PC-9 (cell line): ENCODE data around the gene TCF4. TPM values are rescaled to one million over a fixed set of nuclear protein-coding genes. Genes with fewer than 3 reads are reported as not detected.

Source experiments
- BruUV-seq: library from RNA; stranded (reverse); fragments of 400-500 nt; replicated peaks from 2 replicates; lab custom pipeline; 2021; lab: Mats Ljungman, UMichigan
- CTCF ChIA-PET: fragments of 300-600 bp; sonication (Branson Sonifier 250); formaldehyde crosslinking; loops from one replicate; lab custom pipeline; 2022; ENCODE audit warnings: antibody characterized with exemption; lab: Charles Lee
- POLR2A ChIA-PET: fragments of 300-600 bp; sonication (Branson Sonifier 250); formaldehyde crosslinking; loops from one replicate; lab custom pipeline; 2022; ENCODE audit warnings: antibody characterized with exemption; ENCODE audit not compliant: unreplicated experiment; lab: Charles Lee
- DNase-seq, 2 experiments: peaks; one replicate each; pipeline versions ENCODE4 v3.0.0 to v3.0.0-alpha.2; 2015 to 2022; ENCODE audit warnings: mixed read lengths in 1 of 2
- H2AFZ ChIP-seq: fragments of 200-600 bp; sonication (generic); 2 replicates; pipeline ENCODE4 v1.8.1; 2017; ENCODE audit warnings: antibody characterized with exemption
- H3F3A ChIP-seq: fragments of 200-600 bp; sonication (generic); 2 replicates; pipeline ENCODE4 v1.8.1; 2017; ENCODE audit warnings: antibody characterized with exemption, mild to moderate bottlenecking, low read depth; ENCODE audit not compliant: insufficient read depth
- H3K27ac ChIP-seq: fragments of 200-600 bp; sonication (generic); 2 replicates; pipeline ENCODE4 v1.6.1; 2016; ENCODE audit warnings: mixed run types
- H3K27me3 ChIP-seq: fragments of 200-600 bp; sonication (generic); 2 replicates; pipeline ENCODE4 v1.6.1; 2016; ENCODE audit warnings: low read depth, mixed run types; ENCODE audit not compliant: insufficient read depth
- H3K36me3 ChIP-seq: fragments of 200-600 bp; sonication (generic); 2 replicates; pipeline ENCODE4 v1.6.1; 2016; ENCODE audit warnings: low read depth, mixed run types
- H3K4me1 ChIP-seq: fragments of 200-600 bp; sonication (generic); replicated peaks from 2 replicates; pipeline ENCODE4 v1.6.1; 2016; ENCODE audit warnings: mixed run types; ENCODE audit not compliant: insufficient read depth
- H3K4me2 ChIP-seq: fragments of 200-600 bp; sonication (generic); 2 replicates; pipeline ENCODE4 v1.6.1; 2017; ENCODE audit warnings: mixed run types
- H3K4me3 ChIP-seq: fragments of 200-600 bp; sonication (generic); 2 replicates; pipeline ENCODE4 v1.6.1; 2016; ENCODE audit warnings: mixed run types
- H3K79me2 ChIP-seq: fragments of 200-600 bp; sonication (generic); 2 replicates; pipeline ENCODE4 v1.6.1; 2017; ENCODE audit warnings: low read depth, mixed run types
- H3K9me2 ChIP-seq: fragments of 200-600 bp; sonication (generic); 2 replicates; pipeline ENCODE4 v1.8.1; 2017; ENCODE audit warnings: mild to moderate bottlenecking; ENCODE audit not compliant: insufficient read depth
- H3K9me3 ChIP-seq: fragments of 200-600 bp; sonication (generic); 2 replicates; pipeline ENCODE4 v1.8.1; 2016; ENCODE audit warnings: low read depth; ENCODE audit not compliant: insufficient read depth
- H4K20me1 ChIP-seq: fragments of 200-600 bp; sonication (generic); 2 replicates; pipeline ENCODE4 v1.8.1; 2017; ENCODE audit not compliant: insufficient read depth
- EZH2 ChIP-seq: fragments of 200-600 bp; sonication (generic); IDR thresholded peaks from 2 replicates; pipeline ENCODE4 v1.8.0; 2017; ENCODE audit warnings: antibody characterized with exemption, low read depth
- intact Hi-C: fragments of 100-400 bp; cut with micrococcal nuclease; formaldehyde crosslinking; loops from one replicate; pipeline ENCODE4 v1.10.0; 2022; ENCODE audit not compliant: unreplicated experiment
- total RNA-seq: library from RNA; stranded (reverse); gene quantifications from 2 replicates; pipeline ENCODE4 v1.2.3, GENCODE V29; 2021
- TF ChIP-seq, protein P1 (sequence below): fragments of 200-600 bp; sonication (generic); conservative IDR thresholded peaks from 2 replicates; pipeline ENCODE4 v1.6.1; 2017; ENCODE audit warnings: mixed run types, antibody characterized with exemption, mild to moderate bottlenecking, moderate library complexity

Gene TCF4
- total RNA-seq, 1 experiment from 2014 or later, result 0.74 TPM

DNA sequence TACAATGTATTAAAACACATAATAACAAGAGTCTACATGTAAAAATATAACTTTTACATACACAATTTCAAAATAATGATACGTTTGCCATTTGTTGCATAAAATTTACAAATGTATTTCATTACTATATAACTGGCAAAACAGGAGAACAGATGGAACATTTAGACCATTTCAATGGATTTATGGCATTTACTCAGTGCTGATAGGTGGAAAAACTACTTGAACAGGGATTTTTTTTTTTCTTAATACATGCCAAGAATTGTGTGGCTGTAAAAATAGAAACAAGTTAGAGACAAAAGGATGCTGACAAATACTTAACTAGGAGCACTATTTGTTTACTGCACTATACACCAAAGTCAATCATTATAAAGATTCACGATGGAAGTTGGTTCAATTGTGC is 361.9 kb downstream of the TCF4 start:
- H3K27me3 ChIP-seq, result no peaks in the 10 kb centered on the region
- ChIA-PET CTCF (no interaction called here), POLR2A (no interaction called here)
- no peak for DNase-seq
- no TSS peak for BruUV-seq
- no peaks in the 10 kb centered on the region for H3K79me2 ChIP-seq
- intact Hi-C loops, result no loop called here
- H3K9me3 ChIP-seq, result no peaks in the 10 kb centered on the region
- H3F3A ChIP-seq, result no peaks in the 10 kb centered on the region
- TF ChIP-seq, protein P1, sequence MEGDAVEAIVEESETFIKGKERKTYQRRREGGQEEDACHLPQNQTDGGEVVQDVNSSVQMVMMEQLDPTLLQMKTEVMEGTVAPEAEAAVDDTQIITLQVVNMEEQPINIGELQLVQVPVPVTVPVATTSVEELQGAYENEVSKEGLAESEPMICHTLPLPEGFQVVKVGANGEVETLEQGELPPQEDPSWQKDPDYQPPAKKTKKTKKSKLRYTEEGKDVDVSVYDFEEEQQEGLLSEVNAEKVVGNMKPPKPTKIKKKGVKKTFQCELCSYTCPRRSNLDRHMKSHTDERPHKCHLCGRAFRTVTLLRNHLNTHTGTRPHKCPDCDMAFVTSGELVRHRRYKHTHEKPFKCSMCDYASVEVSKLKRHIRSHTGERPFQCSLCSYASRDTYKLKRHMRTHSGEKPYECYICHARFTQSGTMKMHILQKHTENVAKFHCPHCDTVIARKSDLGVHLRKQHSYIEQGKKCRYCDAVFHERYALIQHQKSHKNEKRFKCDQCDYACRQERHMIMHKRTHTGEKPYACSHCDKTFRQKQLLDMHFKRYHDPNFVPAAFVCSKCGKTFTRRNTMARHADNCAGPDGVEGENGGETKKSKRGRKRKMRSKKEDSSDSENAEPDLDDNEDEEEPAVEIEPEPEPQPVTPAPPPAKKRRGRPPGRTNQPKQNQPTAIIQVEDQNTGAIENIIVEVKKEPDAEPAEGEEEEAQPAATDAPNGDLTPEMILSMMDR, result no peak
- no peak for TF ChIP-seq EZH2
- no peaks in the 10 kb centered on the region for H3K36me3 ChIP-seq
- H3K4me1 ChIP-seq, result no peaks in the 10 kb centered on the region
- H2AFZ ChIP-seq, result no peak overlapping the region
- no peaks in the 10 kb centered on the region for H4K20me1 ChIP-seq
- no peak overlapping the region for H3K27ac ChIP-seq
- H3K4me2 ChIP-seq, result no peak overlapping the region
- no peaks in the 10 kb centered on the region for H3K9me2 ChIP-seq
- no peak overlapping the region for H3K4me3 ChIP-seq

DNA sequence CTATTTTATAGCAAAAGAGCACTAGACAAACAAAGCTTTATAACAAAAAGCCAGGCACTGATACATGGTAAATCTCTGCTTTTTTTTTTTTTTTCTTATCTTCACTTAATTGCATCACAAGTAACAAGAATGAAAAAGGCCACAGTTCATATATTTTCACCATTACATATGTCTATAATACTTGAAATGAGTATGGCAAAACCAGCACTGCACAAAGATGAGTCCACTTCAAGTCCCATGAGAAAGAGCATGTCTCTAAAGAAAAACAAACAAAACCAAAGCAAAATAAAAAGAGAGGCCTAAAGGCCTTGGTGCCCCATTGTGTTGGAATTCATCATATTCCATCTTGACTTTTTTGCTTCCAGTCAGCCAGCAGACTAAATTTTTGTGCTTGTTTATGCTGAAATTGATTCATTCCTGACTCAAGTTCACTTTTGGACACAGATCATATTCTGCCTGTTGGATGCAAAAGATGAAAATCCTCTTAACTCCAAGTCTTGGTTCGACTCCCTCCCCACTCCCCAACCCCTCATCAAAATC is 363.8 kb downstream of the TCF4 start:
- H3K9me3 ChIP-seq, result no peaks in the 10 kb centered on the region
- no peaks in the 10 kb centered on the region for H3K79me2 ChIP-seq
- H3K4me3 ChIP-seq, result no peak overlapping the region
- H3K27ac ChIP-seq, result no peak overlapping the region
- TF ChIP-seq EZH2, result no peak
- TF ChIP-seq, protein P1, result no peak
- H3K9me2 ChIP-seq, result no peaks in the 10 kb centered on the region
- no peaks in the 10 kb centered on the region for H3K27me3 ChIP-seq
- no peak overlapping the region for H3K4me2 ChIP-seq
- H3K4me1 ChIP-seq, result no peaks in the 10 kb centered on the region
- no peak for DNase-seq
- no peaks in the 10 kb centered on the region for H4K20me1 ChIP-seq
- CTCF ChIA-PET, result no interaction called here
- BruUV-seq, result no TSS peak
- POLR2A ChIA-PET, result no interaction called here
- intact Hi-C loops, result no loop called here
- no peak overlapping the region for H2AFZ ChIP-seq
- no peaks in the 10 kb centered on the region for H3F3A ChIP-seq
- no peaks in the 10 kb centered on the region for H3K36me3 ChIP-seq

DNA sequence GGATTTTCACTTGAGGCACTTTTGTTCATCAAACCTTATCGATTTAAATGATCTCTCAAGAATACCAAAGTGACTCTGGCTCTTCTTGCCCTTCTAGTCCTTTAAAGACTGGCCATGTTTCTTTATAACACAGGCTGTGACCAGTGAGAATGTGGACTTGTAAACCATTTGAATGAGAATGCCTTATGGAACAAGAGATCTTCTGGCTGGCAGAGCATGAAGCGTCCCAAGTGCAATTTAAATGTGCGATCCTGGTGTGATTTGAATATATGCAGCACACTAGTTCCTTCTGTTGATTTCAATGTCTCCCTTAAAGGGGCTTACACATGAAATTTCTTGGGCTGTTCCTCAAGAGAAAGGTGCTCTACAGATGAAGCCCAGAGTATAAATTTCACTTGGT is 366.4 kb downstream of the TCF4 start:
- no peak overlapping the region for H3K27ac ChIP-seq
- no peaks in the 10 kb centered on the region for H3K4me1 ChIP-seq
- no peak overlapping the region for H2AFZ ChIP-seq
- intact Hi-C loops, result no loop called here
- H3K27me3 ChIP-seq, result no peaks in the 10 kb centered on the region
- H4K20me1 ChIP-seq, result no peaks in the 10 kb centered on the region
- H3K9me3 ChIP-seq, result no peaks in the 10 kb centered on the region
- no peak overlapping the region for H3K4me3 ChIP-seq
- no peaks in the 10 kb centered on the region for H3F3A ChIP-seq
- BruUV-seq, result no TSS peak
- ChIA-PET CTCF (no interaction called here), POLR2A (no interaction called here)
- no peaks in the 10 kb centered on the region for H3K36me3 ChIP-seq
- H3K9me2 ChIP-seq, result no peaks in the 10 kb centered on the region
- TF ChIP-seq EZH2, result no peak
- TF ChIP-seq, protein P1, result no peak
- no peak for DNase-seq
- no peaks in the 10 kb centered on the region for H3K79me2 ChIP-seq
- no peak overlapping the region for H3K4me2 ChIP-seq
